Neural crest cell (in vitro differentiated cells): ENCODE data around the gene HNRNPL. TPM values are rescaled to one million over a fixed set of nuclear protein-coding genes. Genes with fewer than 3 reads are reported as not detected.

Experiments
- DNase-seq: peaks from one replicate; pipeline ENCODE4 v3.0.0; 2021; ENCODE audit warnings: low read depth, mixed read lengths, low spot score
- H3K27ac Mint-ChIP-seq: one replicate; pipeline ENCODE4 v1.8.0; 2021; ENCODE audit warnings: mild to moderate bottlenecking, mixed read lengths; ENCODE audit not compliant: unreplicated experiment
- H3K27me3 Mint-ChIP-seq: 2 replicates; pipeline ENCODE4 v1.8.0; 2021; ENCODE audit warnings: low read depth, mild to moderate bottlenecking, mixed read lengths
- H3K36me3 Mint-ChIP-seq: 2 replicates; pipeline ENCODE4 v1.8.0; 2021; ENCODE audit warnings: low read depth, mild to moderate bottlenecking, mixed read lengths
- H3K4me1 Mint-ChIP-seq: 2 replicates; pipeline ENCODE4 v1.8.0; 2021; ENCODE audit warnings: mixed read lengths
- H3K4me3 Mint-ChIP-seq: one replicate; pipeline ENCODE4 v1.8.0; 2021; ENCODE audit warnings: mild to moderate bottlenecking, mixed read lengths
- H3K9me3 Mint-ChIP-seq: 2 replicates; pipeline ENCODE4 v1.8.0; 2021; ENCODE audit warnings: mixed read lengths
- total RNA-seq: library from RNA; stranded (reverse); gene quantifications from 2 replicates; pipeline ENCODE4 v1.2.1, GENCODE V29; 2021
- TF ChIP-seq, protein P1 (sequence below): fragments of 200-600 bp; sonication (generic); conservative IDR thresholded peaks from 2 replicates; pipeline ENCODE4 v1.5.0; 2021; ENCODE audit warnings: antibody characterized with exemption, mild to moderate bottlenecking

The HNRNPL gene
- total RNA-seq, 1 donor from 2014 or later, result 728 TPM

- H3K36me3 Mint-ChIP-seq, result peaks cover 10% of the 10 kb centered on the region
- TF ChIP-seq, protein P1, sequence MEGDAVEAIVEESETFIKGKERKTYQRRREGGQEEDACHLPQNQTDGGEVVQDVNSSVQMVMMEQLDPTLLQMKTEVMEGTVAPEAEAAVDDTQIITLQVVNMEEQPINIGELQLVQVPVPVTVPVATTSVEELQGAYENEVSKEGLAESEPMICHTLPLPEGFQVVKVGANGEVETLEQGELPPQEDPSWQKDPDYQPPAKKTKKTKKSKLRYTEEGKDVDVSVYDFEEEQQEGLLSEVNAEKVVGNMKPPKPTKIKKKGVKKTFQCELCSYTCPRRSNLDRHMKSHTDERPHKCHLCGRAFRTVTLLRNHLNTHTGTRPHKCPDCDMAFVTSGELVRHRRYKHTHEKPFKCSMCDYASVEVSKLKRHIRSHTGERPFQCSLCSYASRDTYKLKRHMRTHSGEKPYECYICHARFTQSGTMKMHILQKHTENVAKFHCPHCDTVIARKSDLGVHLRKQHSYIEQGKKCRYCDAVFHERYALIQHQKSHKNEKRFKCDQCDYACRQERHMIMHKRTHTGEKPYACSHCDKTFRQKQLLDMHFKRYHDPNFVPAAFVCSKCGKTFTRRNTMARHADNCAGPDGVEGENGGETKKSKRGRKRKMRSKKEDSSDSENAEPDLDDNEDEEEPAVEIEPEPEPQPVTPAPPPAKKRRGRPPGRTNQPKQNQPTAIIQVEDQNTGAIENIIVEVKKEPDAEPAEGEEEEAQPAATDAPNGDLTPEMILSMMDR, result no peak
- H3K9me3 Mint-ChIP-seq, result peaks cover 2% of the 10 kb centered on the region
- H3K4me1 Mint-ChIP-seq, result peaks cover 52% of the 10 kb centered on the region
- H3K4me3 Mint-ChIP-seq, result peak overlapping the region; percentile 94
- no peak for DNase-seq
- peaks cover 11% of the 10 kb centered on the region for H3K27me3 Mint-ChIP-seq
- H3K27ac Mint-ChIP-seq, result no peak overlapping the region
Measured at GRCh38 chr19:38853214-38853613, 3.4 kb upstream of the HNRNPL start.

GRCh38 chr19:38852231-38853044 lies 2.7 kb upstream of the HNRNPL start:
- DNase-seq, result peak; percentile 50
- Mint-ChIP-seq H3K9me3 (peaks cover 2% of the 10 kb centered on the region), H3K4me1 (peaks cover 57% of the 10 kb centered on the region), H3K4me3 (peak overlapping the region; percentile 94), H3K27ac (peak overlapping the region; percentile 90), H3K36me3 (peaks cover 14% of the 10 kb centered on the region), H3K27me3 (peaks cover 11% of the 10 kb centered on the region)
- TF ChIP-seq, protein P1, result no peak

DNA sequence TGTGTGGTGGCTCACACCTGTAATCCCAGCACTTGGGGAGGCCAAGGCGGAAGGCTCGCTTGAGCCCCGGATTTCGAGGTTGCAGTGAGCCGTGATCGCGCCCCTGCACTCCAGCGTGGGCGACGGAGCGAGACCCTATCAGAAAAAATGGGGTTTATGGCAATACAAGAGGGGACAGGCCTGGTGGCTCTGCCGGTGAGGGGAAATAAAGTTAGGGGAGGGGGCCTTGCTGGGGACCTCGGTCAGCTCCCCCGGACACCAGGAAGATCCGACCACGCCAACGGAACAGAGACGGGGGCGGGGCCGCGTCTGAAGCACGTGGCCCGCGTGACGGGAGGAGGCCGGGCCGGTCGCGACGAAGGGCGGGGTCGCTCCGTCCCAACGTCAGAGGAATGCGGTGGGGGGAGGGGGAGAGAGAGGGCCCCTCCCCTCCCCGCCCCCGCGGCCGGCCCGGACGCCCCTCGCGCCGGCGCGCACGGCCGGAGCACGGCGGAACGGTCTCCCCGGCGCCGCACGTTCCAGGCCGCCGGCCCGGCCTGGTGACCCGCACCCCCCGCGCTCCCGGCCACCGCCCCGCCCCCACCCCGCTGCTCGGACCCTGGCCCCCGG lies 1.9 kb upstream of the HNRNPL start:
- peaks cover 57% of the 10 kb centered on the region for H3K4me1 Mint-ChIP-seq

DNA sequence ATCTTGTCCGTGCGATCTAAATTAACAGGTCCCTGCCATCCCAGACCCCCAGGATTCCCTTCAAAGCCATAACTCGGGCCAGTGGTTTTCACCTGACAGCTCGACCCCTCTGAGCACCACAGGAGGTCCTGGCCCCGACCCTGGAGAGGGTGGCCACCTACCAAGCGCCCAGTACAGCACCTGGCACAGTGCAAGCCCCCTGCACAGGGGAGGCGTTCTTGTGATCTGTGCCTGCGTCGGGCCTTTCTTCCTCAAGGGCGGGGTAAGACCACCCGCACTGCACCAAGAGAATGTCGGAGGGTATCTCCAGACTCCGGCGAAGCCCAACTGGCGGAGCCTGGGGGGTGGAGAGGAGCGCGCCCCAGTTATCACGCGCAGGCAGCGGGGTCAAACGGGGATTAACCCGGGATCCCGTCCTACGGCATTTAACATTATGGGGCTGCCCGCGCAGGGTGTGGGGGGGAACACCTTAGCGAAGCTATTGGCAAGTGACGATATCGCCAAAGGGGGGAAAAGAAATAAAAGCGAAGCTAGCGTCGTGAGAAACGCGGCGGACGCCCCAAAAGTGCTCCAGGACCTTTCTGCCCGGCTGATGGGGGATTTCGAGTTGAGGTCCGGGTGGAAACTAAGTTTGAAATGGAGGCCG lies 1.3 kb upstream of the HNRNPL start:
- H3K9me3 Mint-ChIP-seq, result no peaks in the 10 kb centered on the region
- peaks cover 55% of the 10 kb centered on the region for H3K4me1 Mint-ChIP-seq
- DNase-seq, result no peak
- H3K4me3 Mint-ChIP-seq, result peak overlapping the region; percentile 90
- H3K36me3 Mint-ChIP-seq, result peaks cover 16% of the 10 kb centered on the region
- H3K27ac Mint-ChIP-seq, result peak overlapping the region; percentile 98
- TF ChIP-seq, protein P1, result peak; percentile 24
- peaks cover 11% of the 10 kb centered on the region for H3K27me3 Mint-ChIP-seq

More for the DNA sequence above, 1.9 kb upstream of the HNRNPL start:
- Mint-ChIP-seq H3K4me3 (peak overlapping the region; percentile 90), H3K36me3 (peaks cover 14% of the 10 kb centered on the region), H3K27ac (peak overlapping the region; percentile 98), H3K9me3 (peaks cover 1% of the 10 kb centered on the region), H3K27me3 (peaks cover 11% of the 10 kb centered on the region)
- TF ChIP-seq, protein P1, result no peak
- DNase-seq, result peak; percentile 87

DNA sequence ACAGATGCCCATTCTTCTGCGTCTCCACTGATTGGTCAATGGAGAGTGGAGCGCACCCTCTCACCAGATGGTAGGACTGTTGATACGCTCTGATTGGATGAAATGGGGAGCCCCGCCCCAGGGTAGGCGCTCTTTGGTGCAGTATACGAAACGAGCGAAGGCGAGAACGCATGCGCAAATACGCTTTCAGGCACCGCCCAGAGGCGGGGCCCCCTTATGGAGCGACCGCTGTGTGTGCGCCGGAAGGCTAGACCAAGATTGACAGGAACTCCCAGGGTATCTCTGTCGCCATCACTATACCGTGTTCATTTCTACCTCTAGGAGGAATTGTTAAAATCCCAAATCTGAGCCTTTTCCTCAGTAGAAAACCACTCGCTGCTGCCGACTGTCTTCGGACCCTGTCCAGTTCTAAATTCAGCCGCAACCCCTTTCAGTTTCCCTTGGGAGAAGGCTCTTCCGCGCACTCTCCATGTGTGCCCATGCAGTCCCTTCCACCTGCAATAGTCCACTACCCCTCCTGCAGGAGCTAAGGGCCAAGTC lies 720 bp upstream of the HNRNPL start:
- Mint-ChIP-seq H3K36me3 (peaks cover 21% of the 10 kb centered on the region), H3K27ac (peak overlapping the region; percentile 95), H3K27me3 (peaks cover 11% of the 10 kb centered on the region), H3K4me1 (peaks cover 56% of the 10 kb centered on the region), H3K4me3 (peak overlapping the region; percentile 90), H3K9me3 (no peaks in the 10 kb centered on the region)
- DNase-seq, result peak; percentile 95
- TF ChIP-seq, protein P1, result peak; percentile 53
